ENCODE measurements around the gene KIAA2012.

DNA sequence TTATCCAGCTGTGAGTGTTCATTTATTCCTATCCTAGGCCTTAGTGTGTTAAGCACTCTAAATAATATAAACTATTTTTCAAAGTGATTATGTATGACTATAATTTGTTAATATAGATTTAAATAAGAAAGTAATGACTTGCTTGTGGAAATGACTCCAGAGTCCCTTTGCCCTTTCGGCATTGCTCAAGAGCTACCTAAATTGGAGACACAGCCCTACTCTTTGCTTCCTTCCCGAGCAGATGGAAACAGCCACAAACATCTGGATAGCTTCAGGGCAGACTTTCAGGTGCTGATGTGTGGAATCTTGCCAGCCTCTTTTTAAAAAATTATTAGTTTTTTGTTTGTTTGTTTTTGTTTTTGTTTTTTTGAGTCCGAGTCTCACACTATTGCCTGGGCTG is 121.4 kb downstream of the KIAA2012 start:
- TF ChIP-seq, protein P1, sequence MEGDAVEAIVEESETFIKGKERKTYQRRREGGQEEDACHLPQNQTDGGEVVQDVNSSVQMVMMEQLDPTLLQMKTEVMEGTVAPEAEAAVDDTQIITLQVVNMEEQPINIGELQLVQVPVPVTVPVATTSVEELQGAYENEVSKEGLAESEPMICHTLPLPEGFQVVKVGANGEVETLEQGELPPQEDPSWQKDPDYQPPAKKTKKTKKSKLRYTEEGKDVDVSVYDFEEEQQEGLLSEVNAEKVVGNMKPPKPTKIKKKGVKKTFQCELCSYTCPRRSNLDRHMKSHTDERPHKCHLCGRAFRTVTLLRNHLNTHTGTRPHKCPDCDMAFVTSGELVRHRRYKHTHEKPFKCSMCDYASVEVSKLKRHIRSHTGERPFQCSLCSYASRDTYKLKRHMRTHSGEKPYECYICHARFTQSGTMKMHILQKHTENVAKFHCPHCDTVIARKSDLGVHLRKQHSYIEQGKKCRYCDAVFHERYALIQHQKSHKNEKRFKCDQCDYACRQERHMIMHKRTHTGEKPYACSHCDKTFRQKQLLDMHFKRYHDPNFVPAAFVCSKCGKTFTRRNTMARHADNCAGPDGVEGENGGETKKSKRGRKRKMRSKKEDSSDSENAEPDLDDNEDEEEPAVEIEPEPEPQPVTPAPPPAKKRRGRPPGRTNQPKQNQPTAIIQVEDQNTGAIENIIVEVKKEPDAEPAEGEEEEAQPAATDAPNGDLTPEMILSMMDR (IDR thresholded peaks at IDR 0.05) = no peak
- TF ChIP-seq POLR2A (IDR thresholded peaks at IDR 0.05) (no peak), EP300 (IDR thresholded peaks at IDR 0.05) (no peak)
